GM21786 (cell line): Measurements from ENCODE around the gene DDX5.
"Not testable (repeated sequence)": the region's sequence is repeated elsewhere in the genome, so short reads cannot be mapped to it uniquely, and the experiment has no call there.

ENCODE experiments used
- ATAC-seq: cut with Tn5 transposase; IDR thresholded peaks from one replicate; pipeline ENCODE4 v1.9.1; 2021; ENCODE audit not compliant: unreplicated experiment

Gene DDX5

DNA sequence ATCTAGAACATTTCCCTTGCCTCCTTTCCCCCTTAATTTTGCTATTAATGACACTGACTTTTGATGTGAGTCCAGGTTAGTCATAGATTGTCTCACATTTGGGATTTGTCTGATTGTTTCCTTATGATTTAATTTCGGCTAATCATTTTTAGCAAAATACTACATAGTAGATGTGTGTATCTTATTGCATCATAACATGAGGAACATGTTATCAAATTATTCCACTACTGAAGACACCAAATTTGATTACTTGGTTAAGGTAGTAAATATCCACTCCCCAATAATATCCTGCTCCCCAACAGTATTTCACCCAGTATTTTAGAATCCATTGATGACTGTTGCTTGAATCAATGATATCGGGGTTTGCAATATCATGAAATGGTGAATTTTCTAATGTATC, 12.0 kb downstream of the DDX5 start:
- ATAC-seq = no peak

DNA sequence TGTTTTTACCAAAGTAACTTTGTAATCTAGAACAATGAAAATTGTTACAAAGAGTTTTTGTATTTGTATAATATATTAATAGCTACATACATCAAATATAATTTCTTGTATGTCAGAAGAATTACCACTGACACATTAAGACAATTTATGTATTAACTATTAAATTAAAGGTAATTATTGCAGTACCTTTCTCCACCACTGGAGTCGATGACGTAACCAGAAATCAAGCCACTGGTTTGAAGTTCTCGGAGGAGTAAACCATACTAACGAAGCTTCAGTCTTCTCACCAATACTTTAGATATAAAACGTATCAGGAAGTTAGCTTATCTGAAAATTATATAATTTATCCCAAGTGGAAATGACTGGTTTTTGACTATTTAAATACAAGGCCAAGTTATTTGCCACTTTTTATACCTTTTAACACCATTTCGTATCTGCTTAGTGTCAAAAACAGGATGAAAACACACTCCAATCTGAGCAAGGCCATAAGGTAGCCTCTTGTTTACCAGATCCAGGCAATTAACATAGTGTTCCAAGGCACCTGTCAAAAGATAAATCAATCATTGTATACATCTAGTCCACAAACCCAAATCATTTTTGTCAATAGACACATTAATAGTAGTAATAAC, 13.5 kb downstream of the DDX5 start:
- no peak for ATAC-seq

DNA sequence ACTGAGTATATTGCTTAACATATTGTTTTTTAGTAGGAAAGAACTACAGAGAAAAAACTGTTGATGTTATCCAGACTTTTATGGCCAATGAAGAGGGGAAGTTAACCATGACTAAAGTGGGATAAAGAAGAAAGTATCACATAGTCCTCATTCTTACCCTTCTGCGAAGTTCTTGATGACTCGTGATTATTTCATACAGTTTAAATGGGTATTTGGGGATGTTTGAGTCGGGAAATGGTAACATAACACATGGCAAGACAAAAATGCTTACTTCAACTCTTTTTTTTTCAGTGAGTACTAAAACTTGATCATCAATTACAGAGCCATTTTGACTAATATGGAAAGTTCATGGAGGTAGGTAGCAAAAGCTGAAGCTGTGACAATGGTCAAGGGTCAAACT, 14.1 kb downstream of the DDX5 start:
- ATAC-seq = no peak

DNA sequence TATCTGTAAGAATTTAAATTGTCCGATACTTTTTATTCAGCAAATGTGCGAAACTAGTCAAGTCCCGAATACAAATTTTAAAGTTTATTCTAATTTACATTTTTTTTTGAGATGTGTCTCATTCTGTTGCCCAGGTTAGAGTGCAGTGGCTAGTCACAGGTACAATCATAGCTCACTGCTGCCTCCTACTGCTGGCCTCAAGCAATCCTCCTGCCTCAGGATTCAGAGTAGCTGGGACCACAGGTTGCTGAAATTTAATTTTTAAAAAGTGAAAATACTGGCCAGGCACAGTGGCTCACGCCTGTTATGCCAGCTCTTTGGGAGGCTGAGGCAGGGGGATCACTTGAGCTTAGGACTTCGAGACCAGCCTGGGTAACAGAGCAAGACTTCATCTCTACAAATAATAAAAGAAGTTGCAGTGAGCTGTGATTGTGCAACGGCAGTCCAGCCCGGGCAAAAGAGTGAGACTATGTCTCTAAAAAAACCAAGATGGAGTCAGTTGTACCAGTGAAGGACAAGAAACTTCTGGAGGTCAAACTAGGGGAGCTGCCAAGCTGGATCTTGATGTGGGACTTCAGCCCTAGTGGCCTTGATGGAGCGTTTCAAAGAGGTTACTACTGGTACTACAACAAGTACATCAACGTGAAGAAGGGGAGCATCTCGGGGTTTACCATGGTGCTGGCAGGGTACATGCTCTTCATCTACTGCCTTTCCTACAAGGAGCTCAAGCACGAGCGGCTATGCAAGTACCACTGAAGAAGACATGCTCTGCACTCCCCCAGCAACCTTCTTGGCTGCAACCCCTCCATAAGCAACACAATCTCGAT, 14.8 kb downstream of the DDX5 start:
- no peak for ATAC-seq

DNA sequence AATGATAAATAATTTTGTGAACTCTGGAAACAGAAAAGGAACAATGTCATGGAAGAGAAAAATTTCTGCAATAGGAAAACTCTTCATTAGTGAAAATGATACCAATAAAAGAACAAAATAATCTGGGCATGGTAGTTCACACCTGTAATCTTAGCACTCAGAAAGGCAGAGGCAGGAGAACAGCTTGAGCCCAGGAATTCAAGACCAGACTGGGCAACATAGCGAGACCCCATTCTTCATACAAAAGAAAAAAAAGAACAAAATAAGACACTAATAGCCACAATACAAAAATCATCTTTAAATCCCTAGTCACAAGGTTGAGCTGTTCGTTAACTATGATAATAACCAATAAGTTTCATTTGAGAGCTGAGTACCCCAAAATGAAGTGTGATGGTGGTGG, 17.8 kb downstream of the DDX5 start:
- no peak for ATAC-seq

DNA sequence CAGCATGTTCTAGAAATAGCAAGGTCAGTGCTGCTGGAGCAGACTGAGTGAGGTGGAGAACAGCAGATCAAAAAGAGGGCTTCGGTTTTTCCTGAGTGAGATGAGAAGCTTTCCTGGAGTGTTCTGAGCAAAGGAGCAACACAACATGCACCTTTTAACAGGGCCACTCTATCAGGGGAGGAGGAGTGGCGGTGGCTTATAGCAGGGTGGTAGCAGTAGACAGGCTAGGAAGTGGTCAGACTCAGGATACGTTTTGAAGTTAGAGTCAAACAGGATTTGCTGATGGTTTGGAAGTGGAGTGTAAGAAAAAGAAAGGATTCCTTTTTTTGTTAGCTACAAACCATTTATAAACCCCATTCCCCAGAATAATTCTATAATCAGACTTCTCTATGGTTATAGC, 21.7 kb downstream of the DDX5 start:
- ATAC-seq = no peak

DNA sequence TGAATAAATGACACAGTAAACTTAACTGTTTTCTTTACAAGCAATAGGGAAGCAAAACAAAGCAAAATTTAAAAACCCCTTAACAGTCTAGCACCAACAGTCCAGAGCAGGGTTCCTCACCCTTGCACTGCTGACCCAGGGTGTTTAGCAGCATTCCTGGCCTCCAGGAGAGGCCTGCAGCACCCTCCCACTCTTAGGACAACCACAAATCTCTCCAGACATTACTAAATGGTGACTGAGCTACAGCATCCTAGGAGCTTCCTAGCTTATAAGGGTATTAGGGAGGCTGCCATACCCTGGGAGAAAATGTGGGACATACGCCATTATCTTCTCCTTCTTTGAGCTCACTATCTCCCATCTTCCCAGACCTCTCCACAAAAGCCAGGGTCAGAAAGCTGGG, 25.1 kb downstream of the DDX5 start:
- no peak for ATAC-seq

DNA sequence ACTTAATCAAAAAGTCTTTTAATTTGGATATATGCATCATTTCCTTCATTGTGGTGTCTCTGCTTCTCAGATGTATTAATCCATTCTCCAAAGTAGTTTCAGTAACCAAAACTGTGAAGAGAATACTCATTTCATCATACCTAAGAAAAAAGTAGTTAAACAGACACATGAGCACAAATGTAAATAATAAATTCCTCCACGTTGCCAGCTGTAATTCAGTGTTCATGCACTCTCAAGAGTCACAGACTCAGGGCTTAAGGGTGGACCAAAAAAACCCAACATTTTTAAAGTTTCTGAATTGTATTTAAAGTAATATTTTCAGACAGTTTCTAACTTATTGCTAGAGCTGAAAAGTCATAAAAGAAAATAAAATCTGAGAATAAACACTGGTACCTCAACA, 28.2 kb downstream of the DDX5 start:
- ATAC-seq = no peak

DNA sequence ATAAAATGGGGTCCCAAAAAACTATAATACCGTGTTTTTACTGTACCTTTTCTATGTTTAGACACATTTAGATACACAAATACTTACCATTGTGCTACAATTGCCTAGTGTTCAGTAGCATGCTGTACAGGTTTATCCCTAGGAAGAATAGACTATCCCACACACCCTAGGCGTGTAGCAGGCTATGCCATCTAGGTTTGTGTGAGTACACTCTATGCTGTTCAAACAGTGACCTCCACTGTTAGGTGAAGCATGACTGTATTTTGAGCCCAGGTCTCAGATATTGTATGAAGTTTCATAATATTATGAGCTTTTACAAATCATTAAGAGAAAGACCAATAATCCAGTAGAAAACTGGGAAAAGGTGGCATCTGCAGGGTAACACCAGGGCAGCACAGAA, 33.5 kb downstream of the DDX5 start:
- ATAC-seq = no peak

DNA sequence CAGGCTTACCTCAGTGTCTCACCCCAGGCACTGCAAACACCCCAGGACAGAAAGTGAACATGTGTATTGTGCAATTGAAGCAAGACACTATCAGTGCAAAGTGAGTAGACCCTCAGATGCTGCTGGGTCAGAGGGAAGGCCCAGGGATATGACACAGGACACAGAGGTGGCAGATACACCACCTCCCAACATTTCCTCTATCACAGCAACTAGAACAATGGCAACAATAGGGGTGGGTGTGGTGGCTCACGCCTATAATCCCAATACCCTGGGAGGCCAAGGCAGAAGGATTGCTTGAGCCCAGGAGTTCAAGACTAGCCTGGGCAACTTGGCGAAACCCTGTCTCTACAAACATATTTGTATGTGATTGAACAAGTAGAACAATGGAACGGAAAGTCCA, 34.6 kb downstream of the DDX5 start:
- ATAC-seq = no peak

DNA sequence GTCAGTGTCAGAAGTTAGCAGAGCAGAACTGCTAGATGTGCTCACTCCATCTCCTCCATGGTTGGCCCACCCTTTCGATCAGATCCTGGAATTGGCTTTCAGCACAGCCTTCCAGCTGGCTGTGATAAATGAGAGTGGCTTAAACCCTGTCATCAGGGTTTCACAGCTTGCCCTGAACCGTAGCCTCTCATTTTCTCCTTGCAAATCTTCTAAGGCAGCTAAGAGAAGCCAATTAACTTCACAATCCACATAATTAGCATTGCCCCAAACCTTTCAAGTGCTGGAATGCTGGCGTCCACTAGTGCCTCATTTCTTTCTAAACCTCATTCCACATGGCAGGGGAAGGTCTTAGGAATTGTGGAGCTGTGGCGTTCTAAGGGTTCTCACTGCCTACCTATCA, 35.5 kb downstream of the DDX5 start:
- no peak for ATAC-seq

DNA sequence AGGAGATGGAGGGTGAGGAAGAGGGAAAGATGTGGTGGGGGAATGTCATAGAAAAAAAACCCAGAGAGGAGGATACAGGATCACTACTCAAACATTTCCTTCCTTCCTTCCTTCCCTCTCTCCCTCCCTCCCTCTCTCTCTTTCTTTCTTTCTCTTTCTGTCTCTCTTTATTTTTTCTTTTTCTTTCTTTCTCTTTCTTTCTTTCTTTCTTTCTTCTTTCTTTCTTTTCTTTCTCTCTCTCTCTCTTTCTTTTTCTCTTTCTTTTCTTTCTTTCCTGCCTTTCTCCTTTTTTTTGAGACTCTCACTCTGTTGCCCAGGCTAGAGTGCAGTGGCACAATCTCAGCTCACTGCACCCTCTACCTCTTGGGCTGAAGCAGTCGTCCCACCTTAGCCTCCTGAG, 39.3 kb downstream of the DDX5 start:
- not testable (repeated sequence) for ATAC-seq

DNA sequence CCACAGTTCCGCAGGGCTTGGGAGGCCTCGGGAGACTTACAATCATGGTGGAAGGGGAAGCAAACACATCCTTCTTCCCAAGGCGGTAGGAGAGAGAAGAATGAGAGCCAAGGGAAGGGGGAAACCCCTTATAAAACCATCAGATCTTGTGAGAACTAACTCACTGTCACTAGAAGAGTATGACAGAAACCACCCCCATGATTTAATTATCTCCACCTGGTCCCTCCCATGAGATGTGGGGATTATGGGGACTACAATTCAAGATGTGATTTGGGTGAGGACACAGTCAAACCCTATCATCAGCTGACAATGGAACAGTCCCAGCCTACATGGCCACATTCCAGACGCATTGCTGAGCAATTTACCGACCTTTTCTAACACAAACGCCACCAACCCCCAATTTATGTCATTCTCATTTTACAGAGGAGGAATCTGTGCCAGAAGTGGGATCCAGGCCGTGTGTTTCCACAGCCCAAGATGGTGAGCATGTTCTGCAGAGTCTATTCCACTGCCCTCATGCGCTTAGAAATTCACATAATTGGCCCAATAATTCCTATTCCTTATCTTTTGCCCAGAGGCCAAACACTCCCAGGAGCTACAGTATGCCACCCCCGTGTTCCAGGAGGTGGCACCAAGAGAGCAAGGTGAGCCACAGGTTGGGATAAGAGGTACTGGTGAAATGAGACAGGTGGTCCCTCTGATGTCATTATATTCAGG, 39.9 kb downstream of the DDX5 start:
- no peak for ATAC-seq

DNA sequence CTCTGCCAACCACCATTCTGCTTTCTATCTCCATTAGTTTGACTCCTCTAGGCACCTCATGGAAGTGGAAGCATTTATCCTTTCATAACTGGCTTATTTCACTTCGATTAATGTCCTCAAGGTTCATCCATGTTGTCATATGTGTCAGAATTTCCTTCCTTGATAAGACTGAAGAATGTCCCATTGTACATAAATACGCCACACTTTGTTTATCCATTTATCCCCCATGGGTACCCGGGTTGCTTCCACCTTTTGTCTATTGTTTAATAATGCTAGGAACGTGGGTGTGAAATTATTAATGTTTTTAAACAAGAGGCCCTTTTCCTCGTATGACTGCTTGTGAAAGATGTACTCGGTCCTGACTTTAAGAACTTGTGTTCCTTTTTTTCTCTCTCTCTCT, 44.3 kb downstream of the DDX5 start:
- ATAC-seq = no peak

DNA sequence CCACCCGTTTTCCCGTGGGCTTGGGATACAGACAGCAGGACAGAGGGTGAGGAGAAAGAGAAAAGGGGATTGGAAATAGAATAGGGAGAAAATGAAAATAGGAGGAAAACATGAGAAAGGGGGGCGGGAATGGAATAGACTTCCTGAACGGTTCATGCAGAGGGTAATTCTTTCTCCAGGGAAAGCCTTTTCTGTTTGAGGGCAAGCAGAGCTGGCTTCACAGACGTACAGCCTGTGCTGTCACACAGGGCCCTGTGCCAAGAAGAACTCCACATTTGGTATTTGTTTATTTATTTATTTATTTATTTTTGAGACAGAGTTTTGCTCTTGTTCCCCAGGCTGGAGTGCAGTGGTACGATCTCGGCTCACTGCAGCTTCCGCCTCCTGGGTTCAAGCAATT, 45.1 kb downstream of the DDX5 start:
- ATAC-seq = no peak

DNA sequence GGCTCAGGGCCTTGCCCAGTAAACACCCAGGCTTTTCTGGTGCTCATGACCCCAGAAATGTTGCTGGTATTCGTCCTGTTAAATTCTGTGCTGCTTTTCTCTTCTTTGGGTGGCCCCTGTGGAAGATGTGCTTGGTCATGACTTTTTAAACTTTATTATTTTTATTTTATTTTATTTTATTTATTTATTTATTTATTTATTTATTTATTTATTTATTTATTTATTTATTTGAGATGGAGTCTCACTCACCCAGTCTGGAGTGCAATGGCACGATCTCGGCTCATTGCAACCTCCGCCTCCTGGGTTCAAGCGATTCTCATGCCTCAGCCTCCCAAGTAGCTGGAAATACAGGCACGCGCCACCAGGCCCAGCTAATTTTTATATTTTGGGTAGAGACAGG, 46.3 kb downstream of the DDX5 start:
- ATAC-seq = not testable (repeated sequence)

DNA sequence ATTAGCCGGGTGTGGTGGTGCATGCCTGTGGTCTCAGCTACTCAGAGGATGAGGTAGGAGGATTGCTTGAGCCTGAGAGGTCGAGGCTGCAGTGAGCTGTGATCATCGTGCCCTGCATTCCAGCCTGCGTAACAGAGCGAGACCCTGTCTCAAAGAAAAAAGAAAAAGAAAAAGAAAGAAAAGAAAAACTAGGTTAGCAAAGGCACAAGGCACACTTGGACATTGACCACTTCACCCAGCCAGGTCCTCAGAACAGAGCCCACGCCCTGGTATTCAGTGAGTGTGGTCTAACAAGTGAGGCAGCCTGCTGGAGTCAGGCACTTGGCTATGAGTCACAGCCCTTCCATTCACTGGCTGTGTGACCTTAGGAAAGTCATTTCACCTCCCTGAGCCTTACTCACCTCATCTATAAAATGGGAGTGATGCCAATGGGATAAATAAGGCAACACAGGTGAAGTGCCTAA, 46.8 kb downstream of the DDX5 start:
- ATAC-seq = no peak

DNA sequence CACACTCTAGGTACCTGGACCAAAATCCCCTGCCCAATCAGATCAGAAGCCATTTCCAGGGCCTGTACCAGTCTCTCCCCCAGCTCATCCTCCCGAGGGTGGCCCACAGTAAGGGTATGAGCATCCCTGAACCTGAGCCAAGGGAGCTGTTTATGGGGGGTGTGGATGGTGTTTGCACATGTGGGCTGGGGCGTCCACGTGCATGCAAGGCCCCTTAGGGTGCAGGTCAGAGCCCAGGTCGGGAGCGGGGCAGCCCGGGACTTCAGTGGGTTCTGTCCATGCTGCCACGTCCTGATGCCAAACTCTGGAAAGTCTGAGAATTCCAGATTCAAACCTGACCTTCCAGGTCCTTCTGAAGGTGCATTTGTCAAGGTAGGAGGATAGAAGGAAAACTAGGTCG, 47.3 kb downstream of the DDX5 start:
- ATAC-seq = no peak

DNA sequence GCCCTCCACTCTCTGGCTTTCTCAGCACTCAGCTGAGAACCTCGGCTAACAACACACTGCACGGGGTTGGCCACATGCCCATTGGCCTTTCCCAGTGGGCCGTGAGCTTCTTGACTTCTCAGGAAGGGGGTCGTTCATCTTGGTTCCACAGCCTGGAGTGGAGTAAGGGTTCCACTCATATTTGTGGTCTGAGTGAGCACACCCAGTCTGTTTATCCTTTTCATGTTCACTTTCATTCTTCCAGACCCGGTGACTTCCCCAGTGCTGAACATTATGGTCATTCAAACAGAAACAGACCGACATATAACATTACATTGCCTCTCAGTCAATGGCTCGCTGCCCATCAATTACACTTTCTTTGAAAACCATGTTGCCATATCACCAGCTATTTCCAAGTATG, 48.9 kb downstream of the DDX5 start:
- ATAC-seq = no peak

DNA sequence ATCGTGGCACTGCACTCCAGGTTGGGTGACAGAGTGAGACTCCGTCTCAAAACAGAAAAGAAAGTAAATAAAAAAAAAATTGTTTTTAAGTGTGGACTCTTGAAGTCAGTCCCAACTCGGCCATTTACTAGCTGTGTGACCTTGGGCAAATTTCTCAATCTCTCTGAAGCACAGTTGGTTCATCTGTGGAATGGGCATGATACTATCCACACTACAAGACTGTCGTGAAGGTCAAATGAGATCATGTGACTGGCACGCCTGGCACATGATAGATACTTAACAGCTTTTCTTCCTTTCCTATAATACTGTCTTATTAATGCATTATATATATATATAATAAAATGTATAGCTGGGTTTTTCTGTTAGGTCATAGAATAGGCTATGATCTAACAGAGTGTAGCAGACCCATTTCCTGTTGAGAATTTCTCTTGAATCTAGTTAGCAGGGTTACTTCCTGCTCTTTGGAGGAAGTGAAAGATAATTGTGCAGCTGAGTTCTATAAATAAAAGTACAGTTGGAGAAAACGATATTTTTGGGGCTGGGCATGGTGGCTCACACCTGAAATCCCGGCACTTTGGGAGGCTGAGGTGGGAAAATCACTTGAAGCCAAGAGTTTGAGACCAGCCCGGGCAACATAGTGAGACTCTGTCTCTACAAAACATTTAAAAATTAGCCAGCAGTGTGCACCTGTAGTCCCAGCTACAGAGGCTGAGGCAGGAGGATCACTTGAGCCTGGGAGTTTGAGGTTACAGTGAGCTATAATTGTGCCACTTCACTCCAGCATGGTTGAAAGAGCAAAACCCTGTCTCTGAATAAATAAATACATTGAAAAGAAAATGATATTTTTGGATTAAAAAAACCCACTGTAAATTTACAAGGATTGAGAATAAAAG, 49.9 kb downstream of the DDX5 start:
- ATAC-seq = no peak

DNA sequence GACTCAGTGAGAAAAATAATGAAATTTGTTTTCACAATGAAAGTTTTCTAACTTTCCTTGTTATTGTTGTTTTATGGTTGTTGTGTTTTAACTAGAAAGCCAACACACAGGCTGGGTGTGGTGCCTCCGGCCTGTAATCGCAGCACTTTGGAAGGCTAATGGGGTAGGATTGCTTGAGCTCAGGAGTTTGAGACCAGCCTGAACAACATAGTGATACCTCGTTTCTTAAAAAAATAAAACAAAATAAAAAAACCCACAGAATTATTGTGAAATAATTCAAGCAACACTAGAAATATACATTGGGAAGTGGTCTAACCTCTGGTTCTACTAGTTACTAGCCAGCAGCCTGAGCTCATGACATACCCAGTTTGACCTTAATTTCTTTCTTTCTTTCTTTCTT, 56.5 kb downstream of the DDX5 start:
- no peak for ATAC-seq
